Measurements from ENCODE around the gene ZNF469.

DNA sequence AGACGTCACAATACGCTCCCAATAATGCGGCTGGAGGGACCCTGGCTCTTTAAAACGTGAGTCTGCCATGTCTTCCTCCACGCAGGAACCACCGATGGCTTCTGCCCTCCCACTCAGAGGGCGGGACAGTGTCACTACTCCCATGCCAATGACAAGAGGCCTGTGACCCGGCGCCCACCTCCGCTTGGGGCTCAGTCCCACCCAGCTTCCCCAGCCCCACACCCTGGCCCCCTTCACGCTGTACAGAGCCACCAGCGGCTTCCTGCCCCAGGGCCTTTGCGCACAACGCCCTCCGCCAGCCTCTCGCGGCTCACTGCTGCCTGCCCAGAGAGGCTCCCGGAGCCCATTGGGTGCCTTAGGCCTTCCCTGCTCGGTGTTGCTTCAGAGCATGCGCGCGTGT, 29.5 kb upstream of the ZNF469 start:
- TF ChIP-seq, protein P1, sequence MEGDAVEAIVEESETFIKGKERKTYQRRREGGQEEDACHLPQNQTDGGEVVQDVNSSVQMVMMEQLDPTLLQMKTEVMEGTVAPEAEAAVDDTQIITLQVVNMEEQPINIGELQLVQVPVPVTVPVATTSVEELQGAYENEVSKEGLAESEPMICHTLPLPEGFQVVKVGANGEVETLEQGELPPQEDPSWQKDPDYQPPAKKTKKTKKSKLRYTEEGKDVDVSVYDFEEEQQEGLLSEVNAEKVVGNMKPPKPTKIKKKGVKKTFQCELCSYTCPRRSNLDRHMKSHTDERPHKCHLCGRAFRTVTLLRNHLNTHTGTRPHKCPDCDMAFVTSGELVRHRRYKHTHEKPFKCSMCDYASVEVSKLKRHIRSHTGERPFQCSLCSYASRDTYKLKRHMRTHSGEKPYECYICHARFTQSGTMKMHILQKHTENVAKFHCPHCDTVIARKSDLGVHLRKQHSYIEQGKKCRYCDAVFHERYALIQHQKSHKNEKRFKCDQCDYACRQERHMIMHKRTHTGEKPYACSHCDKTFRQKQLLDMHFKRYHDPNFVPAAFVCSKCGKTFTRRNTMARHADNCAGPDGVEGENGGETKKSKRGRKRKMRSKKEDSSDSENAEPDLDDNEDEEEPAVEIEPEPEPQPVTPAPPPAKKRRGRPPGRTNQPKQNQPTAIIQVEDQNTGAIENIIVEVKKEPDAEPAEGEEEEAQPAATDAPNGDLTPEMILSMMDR (IDR thresholded peaks at IDR 0.05): no peak
- TF ChIP-seq EP300 (IDR thresholded peaks at IDR 0.05): no peak
